NB4 (cell line): Measurements from ENCODE around the gene GRIK2.
"Not testable (repeated sequence)": the region's sequence is repeated elsewhere in the genome, so short reads cannot be mapped to it uniquely, and the experiment has no call there.

ENCODE experiments used
- DNase-seq: peaks from one replicate; pipeline ENCODE4 v3.0.0; 2010; ENCODE audit warnings: low read depth
- H3K4me3 ChIP-seq: one replicate; pipeline ENCODE4 v1.5.1; 2011; ENCODE audit warnings: mild to moderate bottlenecking, low read depth, low read length, moderate library complexity
- CTCF ChIP-seq: IDR thresholded peaks from one replicate; pipeline ENCODE4 v1.5.1; 2012; ENCODE audit warnings: low read depth, low read length
- MAX ChIP-seq: IDR thresholded peaks from 2 replicates; pipeline ENCODE4 v1.6.1; 2011; ENCODE audit warnings: low read depth, low read length
- MYC ChIP-seq: IDR thresholded peaks from 2 replicates; pipeline ENCODE4 v1.6.1; 2011; ENCODE audit warnings: low read depth, low read length
- POLR2A ChIP-seq: IDR thresholded peaks from 2 replicates; pipeline ENCODE4 v1.6.1; 2011; ENCODE audit warnings: mild to moderate bottlenecking; ENCODE audit not compliant: insufficient read length; ENCODE audit errors: extremely low read depth

GRIK2 gene

GRCh38 chr6:101365181-101365580 is 28.3 kb upstream of the GRIK2 start:
- H3K4me3 ChIP-seq: no peak overlapping the region
- TF ChIP-seq CTCF (no peak), MAX (no peak)
- no peak for DNase-seq

GRCh38 chr6:101379926-101380325 is 13.6 kb upstream of the GRIK2 start:
- no peak for DNase-seq
- H3K4me3 ChIP-seq: no peak overlapping the region
- no peak for TF ChIP-seq CTCF
- TF ChIP-seq MAX: no peak

- DNase-seq: no peak
- TF ChIP-seq MAX (no peak), CTCF (no peak), MYC (no peak), POLR2A (no peak)
- H3K4me3 ChIP-seq: no peak overlapping the region
Observed at GRCh38 chr6:101380897-101381630, 12.4 kb upstream of the GRIK2 start.

GRCh38 chr6:101383747-101384146 is 9.8 kb upstream of the GRIK2 start:
- not testable (repeated sequence) for H3K4me3 ChIP-seq, DNase-seq

GRCh38 chr6:101386982-101387381 is 6.5 kb upstream of the GRIK2 start:
- no peak for DNase-seq
- TF ChIP-seq CTCF: no peak
- no peak for TF ChIP-seq MYC
- TF ChIP-seq POLR2A: no peak
- H3K4me3 ChIP-seq: no peak overlapping the region

GRCh38 chr6:101391772-101392585 is 1.5 kb upstream of the GRIK2 start:
- H3K4me3 ChIP-seq: no peak overlapping the region
- no peak for DNase-seq
- TF ChIP-seq POLR2A: no peak
- TF ChIP-seq CTCF: no peak
- TF ChIP-seq MAX: no peak
- TF ChIP-seq MYC: no peak
